Hematopoietic multipotent progenitor cell treated with erythropoietin and hydrocortisone succinate and interleukin-3 and kit ligand, for 4 days (in vitro differentiated cells): Measurements from ENCODE around the gene RILPL1.
"Not testable (repeated sequence)": the region's sequence is repeated elsewhere in the genome, so short reads cannot be mapped to it uniquely, and the experiment has no call there.

Experiments
- DNase-seq: peaks from one replicate; pipeline ENCODE4 v3.0.0-alpha.2; 2015

RILPL1 gene

GRCh38 chr12:123529686-123530085, 3.8 kb downstream of the RILPL1 start:
- DNase-seq = no peak

GRCh38 chr12:123528858-123529257, 4.7 kb downstream of the RILPL1 start:
- DNase-seq = no peak

- DNase-seq = no peak
Observed at GRCh38 chr12:123526542-123527080, 6.9 kb downstream of the RILPL1 start.

GRCh38 chr12:123524378-123524777, 9.1 kb downstream of the RILPL1 start:
- no peak for DNase-seq

- no peak for DNase-seq
Observed at GRCh38 chr12:123523518-123523917, 10.0 kb downstream of the RILPL1 start.

- DNase-seq = no peak
Observed at GRCh38 chr12:123522164-123522563, 11.4 kb downstream of the RILPL1 start.

GRCh38 chr12:123520567-123521474, 12.7 kb downstream of the RILPL1 start:
- DNase-seq = no peak

- no peak for DNase-seq
Observed at GRCh38 chr12:123519141-123520001, 14.1 kb downstream of the RILPL1 start.

- no peak for DNase-seq
Observed at GRCh38 chr12:123516216-123516780, 17.2 kb downstream of the RILPL1 start.

- DNase-seq = not testable (repeated sequence)
Observed at GRCh38 chr12:123514582-123515221, 18.8 kb downstream of the RILPL1 start.

- no peak for DNase-seq
Observed at GRCh38 chr12:123513805-123514204, 19.7 kb downstream of the RILPL1 start.

GRCh38 chr12:123512838-123513665, 20.5 kb downstream of the RILPL1 start:
- no peak for DNase-seq

GRCh38 chr12:123506843-123507236, 26.7 kb downstream of the RILPL1 start:
- no peak for DNase-seq

GRCh38 chr12:123506059-123506842, 27.3 kb downstream of the RILPL1 start:
- no peak for DNase-seq

- no peak for DNase-seq
Observed at GRCh38 chr12:123502163-123502704, 31.3 kb downstream of the RILPL1 start.

- DNase-seq = no peak
Observed at GRCh38 chr12:123499332-123499731, 34.2 kb downstream of the RILPL1 start.

GRCh38 chr12:123498126-123498825, 35.2 kb downstream of the RILPL1 start:
- no peak for DNase-seq

- no peak for DNase-seq
Observed at GRCh38 chr12:123497065-123497464, 36.5 kb downstream of the RILPL1 start.

- DNase-seq = no peak
Observed at GRCh38 chr12:123494124-123494851, 39.2 kb downstream of the RILPL1 start.
